Neuronal stem cell (in vitro differentiated cells): ENCODE results near the gene RNF208.
A peak's percentile ranks its signal among the peaks of the same experiment; 100 is the strongest.

Experiments
- DNase-seq: peaks from one replicate; pipeline ENCODE4 v3.0.0-alpha.2; 2013; ENCODE audit warnings: low spot score
- H2AFZ ChIP-seq: one replicate; pipeline ENCODE4 v1.6.1; 2013; ENCODE audit warnings: mild to moderate bottlenecking, low read length, inconsistent platforms
- H2AK5ac ChIP-seq: 2 replicates; pipeline ENCODE4 v1.6.1; 2013; ENCODE audit warnings: low read depth, mild to moderate bottlenecking, inconsistent platforms, low read length, moderate library complexity, mixed read lengths
- H2BK120ac ChIP-seq: 2 replicates; pipeline ENCODE4 v1.6.1; 2013; ENCODE audit warnings: low read depth, mild to moderate bottlenecking, inconsistent platforms, low read length, moderate library complexity, mixed read lengths
- H2BK12ac ChIP-seq: one replicate; pipeline ENCODE4 v1.6.1; 2013; ENCODE audit warnings: low read length, inconsistent platforms
- H2BK15ac ChIP-seq: 2 replicates; pipeline ENCODE4 v1.6.1; 2013; ENCODE audit warnings: mild to moderate bottlenecking, low read length, inconsistent platforms, mixed read lengths
- H2BK5ac ChIP-seq: one replicate; pipeline ENCODE4 v1.6.1; 2013; ENCODE audit warnings: inconsistent platforms, mild to moderate bottlenecking, low read length, moderate library complexity
- H3K14ac ChIP-seq: one replicate; pipeline ENCODE4 v1.6.1; 2013; ENCODE audit warnings: low read length, inconsistent platforms
- H3K18ac ChIP-seq: 2 replicates; pipeline ENCODE4 v1.6.1; 2013; ENCODE audit warnings: low read length, inconsistent platforms
- H3K23ac ChIP-seq: 2 replicates; pipeline ENCODE4 v1.6.1; 2013; ENCODE audit warnings: low read depth, mild to moderate bottlenecking, mixed read lengths, low read length, inconsistent platforms; ENCODE audit not compliant: poor library complexity
- H3K27ac ChIP-seq: replicated peaks from 3 replicates; pipeline ENCODE4 v1.5.1; 2013; ENCODE audit warnings: low read length, inconsistent platforms
- H3K27me3 ChIP-seq, 3 experiments: 2 replicates each; pipeline ENCODE4 v1.6.1; 2013; ENCODE audit warnings: low read length in 3 of 3, mild to moderate bottlenecking in 2 of 3, inconsistent platforms in 1 of 3, low read depth in 1 of 3, mixed read lengths in 1 of 3, moderate library complexity in 1 of 3; ENCODE audit not compliant: control insufficient read depth in 3 of 3, insufficient read depth in 3 of 3
- H3K36me3 ChIP-seq, 2 donors: replicated peaks in 1 of 2; 2 replicates each; pipeline ENCODE4 v1.6.1; 2013; ENCODE audit warnings: low read length in 2 of 2; ENCODE audit not compliant: control insufficient read depth in 2 of 2, insufficient read depth in 2 of 2
- H3K4ac ChIP-seq: 2 replicates; pipeline ENCODE4 v1.6.1; 2013; ENCODE audit warnings: inconsistent platforms, mild to moderate bottlenecking, low read length, moderate library complexity
- H3K4me1 ChIP-seq, 2 donors: 1 replicate in 1 of 2; 2 replicates in 1 of 2; pipeline ENCODE4 v1.6.1; 2013; ENCODE audit warnings: low read length in 2 of 2, low read depth in 1 of 2; ENCODE audit not compliant: control insufficient read depth in 2 of 2, insufficient read depth in 1 of 2
- H3K4me2 ChIP-seq: one replicate; pipeline ENCODE4 v1.6.1; 2013; ENCODE audit warnings: mild to moderate bottlenecking, low read length, inconsistent platforms; ENCODE audit not compliant: insufficient read depth, poor library complexity, severe bottlenecking
- H3K4me3 ChIP-seq, 2 donors: 2 replicates each; pipeline ENCODE4 v1.5.1; 2013; ENCODE audit warnings: low read length in 2 of 2, mild to moderate bottlenecking in 2 of 2, inconsistent platforms in 1 of 2, moderate library complexity in 1 of 2
- H3K79me1 ChIP-seq: one replicate; pipeline ENCODE4 v1.6.1; 2013; ENCODE audit warnings: low read depth, mild to moderate bottlenecking, inconsistent platforms, low read length, moderate library complexity
- H3K9ac ChIP-seq: one replicate; pipeline ENCODE4 v1.6.1; 2013; ENCODE audit warnings: mild to moderate bottlenecking, low read depth, low read length, inconsistent platforms; ENCODE audit not compliant: poor library complexity
- H3K9me3 ChIP-seq, 2 donors: replicated peaks in 1 of 2; 2 replicates each; pipeline versions ENCODE3 to v1.6.1; 2013; ENCODE audit warnings: low read length in 2 of 2, mild to moderate bottlenecking in 2 of 2, inconsistent platforms in 1 of 2, low read depth in 1 of 2, mixed read lengths in 1 of 2, moderate library complexity in 1 of 2; ENCODE audit not compliant: control insufficient read depth in 2 of 2, insufficient read depth in 1 of 2
- H4K8ac ChIP-seq: one replicate; pipeline ENCODE4 v1.6.1; 2013; ENCODE audit warnings: low read depth, mild to moderate bottlenecking, inconsistent platforms, low read length, moderate library complexity
- H4K91ac ChIP-seq: one replicate; pipeline ENCODE4 v1.6.1; 2013; ENCODE audit warnings: low read length, low read depth, mild to moderate bottlenecking, inconsistent platforms; ENCODE audit not compliant: poor library complexity
- WGBS, 2 donors: extraction: QIAGEN DNeasy Blood & Tissue Kit; methylation state at CpG; one replicate each; pipeline ENCODE4 v1.1.7; 2013; ENCODE audit warnings: missing lambda C conversion rate in 2 of 2, mixed read lengths in 1 of 2; ENCODE audit not compliant: insufficient read length in 2 of 2, insufficient replicate concordance in 1 of 2; ENCODE audit errors: extremely low coverage in 2 of 2; 5-methylcytosine and 5-hydroxymethylcytosine counted together

The RNF208 gene

DNA sequence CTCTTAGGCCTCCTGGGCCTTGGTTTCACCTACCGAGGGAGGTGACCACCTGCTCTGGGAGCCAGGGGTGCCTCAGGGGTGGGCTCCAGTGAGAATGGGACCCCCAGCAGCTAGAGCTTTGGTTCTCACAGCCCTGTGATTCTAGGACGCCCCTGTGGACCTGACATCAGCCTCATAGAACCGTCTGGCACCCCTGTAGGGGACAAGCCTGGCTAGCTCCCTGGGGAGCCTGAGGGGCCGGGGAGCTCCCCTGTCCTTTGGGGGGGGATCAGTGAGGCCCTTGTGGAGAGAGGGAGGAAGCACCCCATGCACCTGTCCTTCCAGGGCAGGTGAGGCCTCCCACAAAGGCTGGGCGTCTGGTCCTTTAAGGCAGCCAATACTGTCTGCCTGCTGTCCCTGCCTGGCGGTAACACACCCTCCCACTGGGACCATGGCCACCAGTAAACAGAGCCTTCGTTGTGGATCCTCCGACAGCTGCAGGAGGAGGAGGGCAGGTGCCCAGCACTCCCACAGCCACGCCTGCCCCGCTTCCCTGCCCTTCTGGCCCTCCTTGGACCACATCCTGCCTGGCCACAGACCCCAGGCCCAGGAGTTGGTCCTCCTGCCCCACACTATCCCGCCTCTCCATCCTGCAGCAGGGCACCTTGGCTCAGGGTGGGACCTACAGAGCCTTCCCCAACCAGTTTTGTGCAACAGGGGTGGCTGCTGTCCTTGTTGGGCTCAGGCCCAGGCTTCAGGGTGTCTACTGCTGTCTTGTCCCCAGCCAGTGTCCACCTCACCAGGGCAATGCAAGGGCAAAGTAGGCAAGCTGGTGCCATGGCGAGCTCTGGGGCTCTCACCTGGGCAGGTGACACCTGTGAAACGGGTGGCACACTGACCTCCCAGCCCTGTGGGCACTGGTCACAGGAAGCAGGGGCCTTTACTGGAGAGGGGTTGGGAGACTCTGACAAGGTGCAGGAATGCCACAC is 16.0 kb upstream of the RNF208 start:
- Histone ChIP-seq H2BK5ac (no peak overlapping the region), H2BK120ac (no peak overlapping the region), H3K14ac (no peak overlapping the region), H3K18ac (no peak overlapping the region), H3K4ac (no peak overlapping the region), H3K79me1 (peaks cover 24% of the 10 kb centered on the region), H4K8ac (peak overlapping the region; percentile 52), H3K27me3 (no peaks in the 10 kb centered on the region), H3K23ac (peak overlapping the region; percentile 89), H2BK12ac (no peak overlapping the region), H3K4me1 (peaks cover 23 to 24% of the 10 kb centered on the region in 2 donors), H3K9me3 (no peaks in the 10 kb centered on the region), H4K91ac (no peak overlapping the region), H3K4me2 (no peak overlapping the region), H3K9ac (peak overlapping the region; percentile 38), H2AK5ac (peak overlapping the region; percentile 100), H3K4me3 (no peak overlapping the region), H3K27ac (no peak overlapping the region), H3K36me3 (peaks cover 11 to 19% of the 10 kb centered on the region in 2 donors), H2BK15ac (peak overlapping the region; percentile 43), H2AFZ (no peak overlapping the region)
- DNase-seq = no peak
- no CpG with 5 or more reads among the region's 13 CpGs for WGBS, 2 donors

DNA sequence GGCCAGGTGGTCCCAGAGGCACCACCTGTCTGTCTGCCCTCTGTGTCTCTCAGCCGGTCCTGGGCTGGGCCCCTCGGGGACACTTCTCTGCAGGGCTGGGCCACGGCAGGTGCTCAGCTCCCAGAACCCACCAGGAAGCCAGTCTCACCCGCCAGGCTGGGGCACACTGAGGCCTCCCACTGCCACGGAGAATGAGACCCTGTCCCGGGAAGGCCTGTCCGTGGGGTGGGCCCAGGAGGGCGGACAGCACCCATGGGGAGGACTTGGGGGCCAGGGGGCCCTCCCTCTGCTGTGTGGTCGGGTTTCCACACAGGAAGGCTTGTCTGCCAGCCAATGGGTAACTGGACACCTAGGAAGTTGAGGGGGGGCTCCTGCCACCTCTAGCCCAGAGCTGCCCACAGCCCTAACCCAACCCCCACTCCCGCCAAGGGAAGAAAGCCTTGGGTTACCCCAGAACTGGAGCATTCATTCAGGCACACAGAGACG is 14.9 kb upstream of the RNF208 start:
- no peak overlapping the region for H2BK120ac ChIP-seq
- H3K36me3 ChIP-seq = peaks cover 0 to 9% of the 10 kb centered on the region in 2 donors
- no peak overlapping the region for H4K91ac ChIP-seq
- H3K79me1 ChIP-seq = peaks cover 15% of the 10 kb centered on the region
- H3K4ac ChIP-seq = peak overlapping the region; percentile 66
- peak overlapping the region; percentile 100 for H2AK5ac ChIP-seq
- H3K4me3 ChIP-seq = peak overlapping the region in 1 of 2 donors; percentile 46
- peak overlapping the region; percentile 97 for H2BK5ac ChIP-seq
- peak overlapping the region; percentile 73 for H2BK12ac ChIP-seq
- no peaks in the 10 kb centered on the region for H3K9me3 ChIP-seq
- no peak for DNase-seq
- H3K27me3 ChIP-seq = peaks cover 0 to 2% (median 0%) of the 10 kb centered on the region in 3 experiments
- peak overlapping the region; percentile 98 for H2BK15ac ChIP-seq
- peak overlapping the region; percentile 60 for H3K9ac ChIP-seq
- peak overlapping the region; percentile 56 for H3K14ac ChIP-seq
- peaks cover 15% of the 10 kb centered on the region in 2 donors for H3K4me1 ChIP-seq
- H3K18ac ChIP-seq = peak overlapping the region; percentile 95
- WGBS, 2 donors = no CpG with 5 or more reads among the region's 11 CpGs
- H2AFZ ChIP-seq = no peak overlapping the region
- H4K8ac ChIP-seq = no peak overlapping the region
- peak overlapping the region; percentile 89 for H3K23ac ChIP-seq
- H3K27ac ChIP-seq = no peak overlapping the region
- peak overlapping the region; percentile 14 for H3K4me2 ChIP-seq

GRCh38 chr9:137236238-137236935 is 14.3 kb upstream of the RNF208 start:
- peak overlapping the region; percentile 70 for H3K9ac ChIP-seq
- peak overlapping the region in 1 of 2 donors; percentile 46 for H3K4me3 ChIP-seq
- no peaks in the 10 kb centered on the region for H3K9me3 ChIP-seq
- H3K18ac ChIP-seq = peak overlapping the region; percentile 95
- H3K79me1 ChIP-seq = peaks cover 12% of the 10 kb centered on the region
- H4K8ac ChIP-seq = no peak overlapping the region
- peaks cover 15% of the 10 kb centered on the region in 2 donors for H3K4me1 ChIP-seq
- no peak overlapping the region for H2AFZ ChIP-seq
- H3K27ac ChIP-seq = no peak overlapping the region
- H4K91ac ChIP-seq = no peak overlapping the region
- peak overlapping the region; percentile 98 for H2BK15ac ChIP-seq
- H3K23ac ChIP-seq = peak overlapping the region; percentile 89
- H2BK120ac ChIP-seq = no peak overlapping the region
- peak overlapping the region; percentile 73 for H2BK12ac ChIP-seq
- peak overlapping the region; percentile 100 for H2AK5ac ChIP-seq
- H3K14ac ChIP-seq = peak overlapping the region; percentile 56
- peak; percentile 84 for DNase-seq
- H3K4me2 ChIP-seq = peak overlapping the region; percentile 25
- H3K4ac ChIP-seq = peak overlapping the region; percentile 66
- peaks cover 0 to 3% (median 0%) of the 10 kb centered on the region in 3 experiments for H3K27me3 ChIP-seq
- peaks cover 0 to 5% of the 10 kb centered on the region in 2 donors for H3K36me3 ChIP-seq
- WGBS, 2 donors = no CpG with 5 or more reads among the region's 31 CpGs
- H2BK5ac ChIP-seq = peak overlapping the region; percentile 97
